Measurements from ENCODE around the gene B3GNT2.
"Not testable (repeated sequence)": the region's sequence is repeated elsewhere in the genome, so short reads cannot be mapped to it uniquely, and the experiment has no call there.

B3GNT2 gene

GRCh38 chr2:62195421-62196277 is at the start of gene B3GNT2:
Gene B3GNT2 (plus strand): TSS chr2:62196115. CDS start chr2:62222221, 26,106 bp downstream.
- peak within 1 kb of the TSS; percentile 83 for H3K27ac ChIP-seq (ENCODE audit: low read length)
- no peaks in the 10 kb centered on the region for H3K9me3 ChIP-seq (replicated peaks; ENCODE audit: insufficient read depth, low read length)
- H3K36me3 ChIP-seq (replicated peaks; ENCODE audit: insufficient read depth, low read length) = no peaks in the 10 kb centered on the region
- 0 out of 2 replicates have a peak, but pooled peaks cover 12% of the 10 kb centered on the region for H4K20me1 ChIP-seq (ENCODE audit: insufficient read depth, low read length)
- no peaks in the 10 kb centered on the region for H3K9me2 ChIP-seq (replicated peaks; ENCODE audit: insufficient read depth, low read length)
- peak within 1 kb of the TSS; percentile 85 for H3K9ac ChIP-seq (ENCODE audit: low read length)
- H3K4me2 ChIP-seq (ENCODE audit: low read depth, low read length) = peak within 1 kb of the TSS; percentile 98
- peaks cover 44% of the 10 kb centered on the region for H3K79me2 ChIP-seq (ENCODE audit: low read length)
- DNase-seq = peak; percentile 84
- TF ChIP-seq CTCF (IDR thresholded peaks at IDR 0.05; ENCODE audit: low read length) = no peak
- no peak for TF ChIP-seq EZH2 (optimal IDR thresholded peaks at IDR 0.05; ENCODE audit: low read depth, low read length)
- TF ChIP-seq EZH2phosphoT487 (IDR thresholded peaks at IDR 0.05; ENCODE audit: low read length) = no peak
- H2AFZ ChIP-seq (ENCODE audit: low read length) = peak within 1 kb of the TSS; percentile 91
- no peaks in the 10 kb centered on the region for H3K27me3 ChIP-seq (replicated peaks; ENCODE audit: insufficient read depth, low read length)
- peak within 1 kb of the TSS; percentile 98 for H3K4me3 ChIP-seq (ENCODE audit: low read length)
- peaks cover 27% of the 10 kb centered on the region for H3K4me1 ChIP-seq (ENCODE audit: low read length)
- H3F3A ChIP-seq (ENCODE audit: insufficient read depth, low read length) = peaks cover 10% of the 10 kb centered on the region

GRCh38 chr2:62146790-62147189 is 49.1 kb upstream of the B3GNT2 start:
- not testable (repeated sequence) for H3K4me2 ChIP-seq (ENCODE audit: low read depth, low read length); H4K20me1 ChIP-seq (ENCODE audit: insufficient read depth, low read length); H3K4me3 ChIP-seq (ENCODE audit: low read length); H3K9ac ChIP-seq (ENCODE audit: low read length); H3K36me3 ChIP-seq (replicated peaks; ENCODE audit: insufficient read depth, low read length); H3K4me1 ChIP-seq (ENCODE audit: low read length); H2AFZ ChIP-seq (ENCODE audit: low read length); H3F3A ChIP-seq (ENCODE audit: insufficient read depth, low read length); H3K9me3 ChIP-seq (replicated peaks; ENCODE audit: insufficient read depth, low read length); DNase-seq; H3K79me2 ChIP-seq (ENCODE audit: low read length); H3K27me3 ChIP-seq (replicated peaks; ENCODE audit: insufficient read depth, low read length); H3K27ac ChIP-seq (ENCODE audit: low read length); H3K9me2 ChIP-seq (replicated peaks; ENCODE audit: insufficient read depth, low read length)

GRCh38 chr2:62147610-62148301 is 48.2 kb upstream of the B3GNT2 start:
- H3K4me3 ChIP-seq (ENCODE audit: low read length) = no peak overlapping the region
- no peak overlapping the region for H3K27ac ChIP-seq (ENCODE audit: low read length)
- H3K79me2 ChIP-seq (ENCODE audit: low read length) = no peaks in the 10 kb centered on the region
- H3K4me1 ChIP-seq (ENCODE audit: low read length) = no peaks in the 10 kb centered on the region
- no peaks in the 10 kb centered on the region for H3K9me2 ChIP-seq (replicated peaks; ENCODE audit: insufficient read depth, low read length)
- H3K27me3 ChIP-seq (replicated peaks; ENCODE audit: insufficient read depth, low read length) = no peaks in the 10 kb centered on the region
- H3K9me3 ChIP-seq (replicated peaks; ENCODE audit: insufficient read depth, low read length) = no peaks in the 10 kb centered on the region
- H3K36me3 ChIP-seq (replicated peaks; ENCODE audit: insufficient read depth, low read length) = no peaks in the 10 kb centered on the region
- H3K4me2 ChIP-seq (ENCODE audit: low read depth, low read length) = no peak overlapping the region
- DNase-seq = no peak
- H2AFZ ChIP-seq (ENCODE audit: low read length) = no peak overlapping the region
- TF ChIP-seq EZH2phosphoT487 (IDR thresholded peaks at IDR 0.05; ENCODE audit: low read length) = no peak
- no peak for TF ChIP-seq CTCF (IDR thresholded peaks at IDR 0.05; ENCODE audit: low read length)
- no peak for TF ChIP-seq EZH2 (optimal IDR thresholded peaks at IDR 0.05; ENCODE audit: low read depth, low read length)
- no peak overlapping the region for H3K9ac ChIP-seq (ENCODE audit: low read length)
- H4K20me1 ChIP-seq (ENCODE audit: insufficient read depth, low read length) = no peaks in the 10 kb centered on the region
- H3F3A ChIP-seq (ENCODE audit: insufficient read depth, low read length) = no peaks in the 10 kb centered on the region

Measured in MM.1S (cell line).